Colonic mucosa (tissue), 4 donors: ENCODE data around the gene TAF3. TPM values are rescaled to one million over a fixed set of nuclear protein-coding genes. Genes with fewer than 3 reads are reported as not detected.

Experiments
- DNase-seq: peaks from one replicate; pipeline ENCODE4 v3.0.0-alpha.2; 2020
- H3K27ac ChIP-seq: fragments of 200-600 bp; one replicate; pipeline ENCODE4 v1.8.0; 2021
- H3K27me3 ChIP-seq: fragments of 200-600 bp; one replicate; pipeline ENCODE4 v1.8.0; 2021
- H3K36me3 ChIP-seq: fragments of 200-600 bp; one replicate; pipeline ENCODE4 v1.8.0; 2021
- H3K4me1 ChIP-seq: fragments of 200-600 bp; one replicate; pipeline ENCODE4 v1.8.0; 2021; ENCODE audit warnings: mild to moderate bottlenecking
- H3K4me3 ChIP-seq: fragments of 200-600 bp; one replicate; pipeline ENCODE4 v1.8.0; 2021
- H3K9ac ChIP-seq, 2 donors: one replicate each; pipeline ENCODE4 v1.7.0; 2013; ENCODE audit warnings: control low read depth in 2 of 2, low read depth in 2 of 2, low read length in 2 of 2
- H3K9me3 ChIP-seq: fragments of 200-600 bp; one replicate; pipeline ENCODE4 v1.8.0; 2021
- CTCF ChIP-seq: fragments of 200-600 bp; IDR thresholded peaks from one replicate; pipeline ENCODE4 v1.8.0; 2022; ENCODE audit warnings: antibody characterized with exemption, mild to moderate bottlenecking
- intact Hi-C: fragments of 100-400 bp; cut with DNase I; formaldehyde crosslinking; loops from one replicate; pipeline ENCODE4 v1.14.1; 2022
- total RNA-seq, 2 donors: library from RNA; stranded (reverse); fragmentation: NEBNext Ultra II Directional in 1 of 2; extraction: Animal tissue kit (Norgen Biotek cat#: 25700) in 1 of 2; gene quantifications; one replicate each; pipeline ENCODE4 v1.2.1, GENCODE V29; 2021
- donor health status: healthy.
- donor health status: DM: no; HTN: no; CAD: no.
- donor health status: DM: no; HTN: no; CAD: no.

Gene TAF3
- total RNA-seq, 2 donors from 2014 or later, result 4.4 to 6.3 TPM

- no peak for DNase-seq
- intact Hi-C loops, result no loop called here
These were observed 219.0 kb downstream of the TAF3 start for GRCh38 chr10:8037199-8037801.

GRCh38 chr10:8037941-8038894 lies 219.9 kb downstream of the TAF3 start:
- no peaks in the 10 kb centered on the region for H3K9me3 ChIP-seq
- peaks cover 94% of the 10 kb centered on the region for H3K27me3 ChIP-seq
- H3K27ac ChIP-seq, result no peak overlapping the region
- TF ChIP-seq CTCF, result no peak
- H3K9ac ChIP-seq, result no peak overlapping the region
- H3K4me3 ChIP-seq, result no peak overlapping the region
- intact Hi-C loops, result no loop called here
- DNase-seq, result no peak
- H3K4me1 ChIP-seq, result no peaks in the 10 kb centered on the region
- no peaks in the 10 kb centered on the region for H3K36me3 ChIP-seq

More at GRCh38 chr10:8037199-8037801, 219.0 kb downstream of the TAF3 start:
- Histone ChIP-seq H3K9ac (no peak overlapping the region), H3K27ac (no peak overlapping the region), H3K4me1 (no peaks in the 10 kb centered on the region), H3K36me3 (no peaks in the 10 kb centered on the region), H3K27me3 (peaks cover 85% of the 10 kb centered on the region), H3K9me3 (no peaks in the 10 kb centered on the region), H3K4me3 (no peak overlapping the region)
- no peak for TF ChIP-seq CTCF

DNA sequence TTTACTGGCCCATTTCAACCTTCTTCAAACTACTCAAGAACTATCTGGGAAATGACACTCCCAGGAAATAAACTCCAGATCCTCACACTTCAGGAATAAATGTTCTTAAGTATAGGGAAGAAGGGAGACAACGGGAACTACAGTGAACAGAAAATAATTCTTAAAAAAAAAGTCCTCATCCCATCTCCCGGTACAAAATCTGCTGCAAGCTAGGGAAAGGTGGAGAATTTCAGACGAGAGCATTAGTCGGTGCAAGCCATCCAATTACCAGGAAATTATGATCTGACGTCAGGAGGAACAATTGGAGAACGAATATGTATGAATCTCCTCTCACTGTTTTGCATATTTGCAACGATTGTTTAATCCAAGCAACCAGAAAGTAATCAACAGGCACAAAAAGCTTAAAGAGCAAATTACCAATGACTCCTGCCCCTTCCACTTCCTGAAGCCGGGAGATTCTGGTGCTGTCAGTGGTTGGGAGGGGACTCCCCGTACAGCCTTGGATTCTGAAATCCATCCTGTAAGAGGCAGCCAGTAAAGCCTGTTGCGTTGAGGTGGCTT lies 221.1 kb downstream of the TAF3 start:
- Histone ChIP-seq H3K4me1 (no peaks in the 10 kb centered on the region), H3K4me3 (no peak overlapping the region), H3K27ac (no peak overlapping the region), H3K9me3 (no peaks in the 10 kb centered on the region), H3K36me3 (no peaks in the 10 kb centered on the region), H3K9ac (no peak overlapping the region), H3K27me3 (peaks cover 94% of the 10 kb centered on the region)
- TF ChIP-seq CTCF, result no peak
- intact Hi-C loops, result no loop called here
- DNase-seq, result no peak

DNA sequence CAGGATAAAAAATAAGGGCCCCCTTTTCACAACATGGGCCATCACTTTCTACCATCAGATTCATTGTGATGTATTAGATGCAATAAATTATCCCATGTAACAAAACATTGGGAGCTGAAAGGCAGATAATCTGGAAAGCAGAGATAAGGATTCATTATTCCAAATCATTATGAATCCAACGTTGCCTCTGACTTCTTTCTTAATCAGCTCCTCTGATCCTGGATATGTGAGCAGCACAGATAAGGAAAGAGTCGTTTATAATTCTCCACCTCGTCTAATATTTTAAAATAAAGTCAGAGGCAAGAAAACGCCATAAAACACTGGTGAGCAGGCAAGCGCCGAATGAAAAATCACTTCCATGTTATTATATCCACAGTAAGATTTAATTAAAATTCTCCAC lies 222.3 kb downstream of the TAF3 start:
- peaks cover 94% of the 10 kb centered on the region for H3K27me3 ChIP-seq
- intact Hi-C loops, result no loop called here
- no peak for TF ChIP-seq CTCF
- no peak for DNase-seq
- no peaks in the 10 kb centered on the region for H3K9me3 ChIP-seq
- no peak overlapping the region for H3K4me3 ChIP-seq
- no peak overlapping the region for H3K27ac ChIP-seq
- H3K4me1 ChIP-seq, result no peaks in the 10 kb centered on the region
- no peaks in the 10 kb centered on the region for H3K36me3 ChIP-seq
- H3K9ac ChIP-seq, result no peak overlapping the region

DNA sequence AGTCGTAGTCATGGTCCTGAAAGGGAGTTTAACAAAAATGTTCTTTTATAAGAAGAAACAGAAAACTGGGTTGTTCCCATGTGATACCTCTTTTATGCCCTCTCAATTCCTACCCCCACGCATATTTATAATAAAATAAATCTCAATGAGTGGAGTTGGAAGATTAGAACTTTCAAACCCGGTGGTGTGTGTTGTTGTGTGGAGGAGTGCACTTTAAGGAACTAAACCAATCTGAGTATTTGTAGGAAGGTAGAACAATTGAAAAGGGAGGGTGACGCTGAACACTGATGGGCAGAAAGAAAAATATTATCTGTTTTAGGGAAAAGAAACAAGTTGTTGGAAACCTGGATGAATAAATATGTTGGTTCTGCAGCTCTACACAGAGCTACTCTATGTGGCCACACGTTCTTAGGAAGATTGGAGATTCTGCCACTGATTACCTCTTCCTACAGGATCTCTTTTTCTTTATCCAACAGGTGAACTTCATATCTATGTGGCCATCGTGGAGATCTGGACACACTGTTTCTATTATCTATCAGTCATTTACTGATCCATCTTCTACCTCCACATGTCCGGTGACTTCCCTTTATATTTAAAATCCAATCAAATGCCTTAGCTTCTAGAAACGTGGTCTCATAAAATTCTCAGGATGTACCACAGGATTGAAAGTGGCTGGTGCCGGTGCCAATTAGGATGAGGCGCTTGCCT lies 223.1 kb downstream of the TAF3 start:
- Histone ChIP-seq H3K9me3 (no peaks in the 10 kb centered on the region), H3K27ac (no peak overlapping the region), H3K4me3 (no peak overlapping the region), H3K27me3 (peaks cover 91% of the 10 kb centered on the region), H3K9ac (no peak overlapping the region), H3K36me3 (no peaks in the 10 kb centered on the region), H3K4me1 (no peaks in the 10 kb centered on the region)
- DNase-seq, result no peak
- intact Hi-C loops, result no loop called here
- TF ChIP-seq CTCF, result no peak
